Thymus (tissue), 11 donors: ENCODE measurements around the gene MAP3K7. TPM values are rescaled to one million over a fixed set of nuclear protein-coding genes. Genes with fewer than 3 reads are reported as not detected.

Experiments used
- DNase-seq, 9 donors: peaks; one replicate each; pipeline ENCODE4 v3.0.0-alpha.2; 2013; ENCODE audit warnings: low spot score in 9 of 9, low read depth in 6 of 9, missing footprints in 1 of 9
- H3K27ac ChIP-seq, 2 donors: one replicate each; pipeline ENCODE4 v1.5.1; 2013; ENCODE audit warnings: control low read depth in 1 of 2, low read depth in 1 of 2, low read length in 1 of 2, mild to moderate bottlenecking in 1 of 2, moderate library complexity in 1 of 2
- H3K27me3 ChIP-seq, 2 donors: one replicate each; pipeline ENCODE4 v1.5.1; 2013; ENCODE audit warnings: low read length in 1 of 2; ENCODE audit not compliant: control insufficient read depth in 2 of 2, insufficient read depth in 1 of 2
- H3K36me3 ChIP-seq, 2 donors: one replicate each; pipeline ENCODE4 v1.5.1; 2013; ENCODE audit warnings: low read length in 1 of 2, mild to moderate bottlenecking in 1 of 2, moderate library complexity in 1 of 2; ENCODE audit not compliant: control insufficient read depth in 2 of 2, insufficient read depth in 2 of 2
- H3K4me1 ChIP-seq, 2 donors: one replicate each; pipeline ENCODE4 v1.5.1; 2013; ENCODE audit warnings: low read length in 2 of 2; ENCODE audit not compliant: control insufficient read depth in 2 of 2, insufficient read depth in 2 of 2
- H3K4me3 ChIP-seq, 2 donors: one replicate each; pipeline ENCODE4 v1.5.1; 2013; ENCODE audit warnings: low read length in 2 of 2, control low read depth in 1 of 2, mild to moderate bottlenecking in 1 of 2
- H3K9me3 ChIP-seq, 2 donors: one replicate each; pipeline ENCODE4 v1.5.1; 2013; ENCODE audit warnings: low read length in 1 of 2, mild to moderate bottlenecking in 1 of 2; ENCODE audit not compliant: control insufficient read depth in 2 of 2, insufficient read depth in 1 of 2
- whole genome bisulfite sequencing: extraction: QIAGEN DNeasy Blood & Tissue Kit; methylation state at CpG from one replicate; pipeline ENCODE4 v1.1.7; 2013; 5-methylcytosine and 5-hydroxymethylcytosine counted together
- polyA plus RNA-seq: library from polyadenylated mRNA; stranded (reverse); fragments of 200-250 nt; gene quantifications from one replicate; pipeline ENCODE4 v1.2.3, GENCODE V29; 2013
- total RNA-seq: library from RNA; stranded (reverse); fragments of 120-200 nt; gene quantifications from one replicate; pipeline ENCODE4 v1.2.4, GENCODE V29; 2013
- donor health status: healthy.

The MAP3K7 gene
- total and polyA plus RNA-seq, 2 donors, result 23.8 to 34.1 TPM

DNA sequence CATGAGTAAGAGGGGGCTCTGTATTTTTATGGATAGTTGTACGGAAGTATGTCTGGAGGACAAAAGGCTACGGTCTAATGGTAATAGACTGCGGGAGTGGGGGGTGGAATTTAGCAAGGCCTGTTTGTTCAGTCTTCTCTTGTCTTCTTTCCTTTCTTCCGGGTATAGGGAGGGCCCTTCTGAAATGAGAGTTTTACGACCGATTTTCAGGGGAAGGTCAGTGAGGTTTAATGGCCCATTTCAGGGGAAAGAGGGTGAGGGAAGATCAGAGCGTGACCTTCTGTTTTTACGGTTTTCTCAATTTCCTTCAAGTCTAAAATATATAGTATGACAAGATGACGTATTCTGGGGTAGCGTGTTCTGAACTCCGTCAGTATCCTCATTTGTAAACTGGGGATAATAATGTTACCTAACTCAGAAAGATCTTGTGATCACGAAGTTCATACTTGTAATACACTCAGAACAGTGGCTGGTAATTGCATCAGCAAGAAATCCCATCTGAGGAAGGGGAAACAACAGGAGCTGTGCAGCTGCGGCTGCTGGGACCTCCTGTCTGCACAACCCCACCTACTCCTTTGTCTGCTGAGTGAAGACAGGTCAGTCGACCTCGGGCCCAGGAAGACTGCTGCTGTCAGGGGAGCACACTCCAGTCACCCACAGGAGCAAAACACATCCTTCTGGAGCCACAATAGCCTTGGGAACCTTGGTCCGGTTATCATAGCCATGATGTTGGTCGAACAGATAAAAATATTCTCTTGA lies 90.4 kb downstream of the MAP3K7 start:
- no peak overlapping the region for H3K27ac ChIP-seq
- H3K27me3 ChIP-seq, result no peaks in the 10 kb centered on the region
- H3K4me3 ChIP-seq, result no peak overlapping the region
- no peak for DNase-seq
- no peaks in the 10 kb centered on the region for H3K36me3 ChIP-seq
- no peaks in the 10 kb centered on the region for H3K4me1 ChIP-seq
- WGBS, result 89% methylated on average over 17 of the region's 17 CpGs
- H3K9me3 ChIP-seq, result no peaks in the 10 kb centered on the region

DNA sequence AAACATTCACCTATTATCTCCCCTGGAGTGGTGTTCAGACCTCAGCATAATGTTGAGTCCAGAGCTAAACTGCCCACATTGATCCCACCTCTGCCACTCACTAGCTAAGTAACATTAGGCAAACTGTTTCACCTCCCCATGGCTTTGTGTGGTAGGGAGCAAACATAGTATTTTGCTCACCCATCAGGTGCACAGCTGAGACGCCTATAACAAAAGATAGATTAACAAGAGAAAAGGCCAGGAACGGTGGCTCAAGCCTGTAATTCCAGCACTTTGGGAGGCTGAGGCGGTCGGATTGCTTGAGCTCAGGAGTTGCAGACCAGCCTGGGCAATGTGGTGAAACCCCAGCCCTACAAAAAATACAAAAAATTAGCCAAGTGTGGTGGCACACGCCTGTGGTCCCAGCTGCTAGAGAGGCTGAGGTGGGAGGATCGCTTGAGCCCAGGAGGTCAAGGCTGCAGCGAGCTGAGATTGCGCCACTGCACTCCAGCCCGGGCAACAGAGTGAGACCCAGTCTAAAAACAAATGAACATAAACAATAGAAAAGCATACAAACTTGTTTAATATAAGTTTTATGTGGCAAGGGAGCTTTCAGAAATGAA lies 91.6 kb downstream of the MAP3K7 start:
- Histone ChIP-seq H3K4me1 (no peaks in the 10 kb centered on the region), H3K36me3 (no peaks in the 10 kb centered on the region), H3K9me3 (no peaks in the 10 kb centered on the region), H3K27me3 (no peaks in the 10 kb centered on the region), H3K27ac (no peak overlapping the region), H3K4me3 (no peak overlapping the region)
- no peak for DNase-seq
- WGBS, result 97% methylated on average over 9 of the region's 9 CpGs

GRCh38 chr6:90494067-90494780 lies 92.6 kb downstream of the MAP3K7 start:
- H3K27me3 ChIP-seq, result no peaks in the 10 kb centered on the region
- no peak overlapping the region for H3K27ac ChIP-seq
- no peak for DNase-seq
- WGBS, result 96% methylated on average over 7 of the region's 7 CpGs
- no peaks in the 10 kb centered on the region for H3K36me3 ChIP-seq
- H3K9me3 ChIP-seq, result no peaks in the 10 kb centered on the region
- no peaks in the 10 kb centered on the region for H3K4me1 ChIP-seq
- H3K4me3 ChIP-seq, result no peak overlapping the region

DNA sequence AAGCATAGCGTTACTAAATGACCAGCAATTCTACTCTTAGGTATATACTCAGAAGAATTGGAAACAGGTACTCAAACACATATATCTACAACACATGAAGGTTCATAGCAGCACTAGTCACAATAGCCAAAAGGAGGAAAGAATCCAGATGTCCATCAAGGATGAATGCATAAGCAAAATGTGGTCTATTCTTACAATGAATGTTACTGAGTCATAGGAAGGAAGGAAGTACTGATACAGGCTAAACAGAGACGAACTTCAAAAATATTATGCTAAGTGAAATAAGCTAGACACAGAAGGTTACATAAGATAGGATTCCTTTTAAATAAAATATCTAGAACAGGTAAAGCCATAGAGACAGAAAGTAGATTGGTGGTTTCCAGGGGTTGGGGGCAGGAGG lies 93.5 kb downstream of the MAP3K7 start:
- Histone ChIP-seq H3K36me3 (no peaks in the 10 kb centered on the region), H3K27me3 (no peaks in the 10 kb centered on the region), H3K27ac (no peak overlapping the region), H3K9me3 (no peaks in the 10 kb centered on the region), H3K4me1 (no peaks in the 10 kb centered on the region), H3K4me3 (no peak overlapping the region)
- DNase-seq, result no peak
- WGBS, result 55% methylated on average over 2 of the region's 2 CpGs

GRCh38 chr6:90492798-90493197 lies 94.1 kb downstream of the MAP3K7 start:
- H3K4me3 ChIP-seq, result no peak overlapping the region
- H3K27me3 ChIP-seq, result no peaks in the 10 kb centered on the region
- no peaks in the 10 kb centered on the region for H3K36me3 ChIP-seq
- H3K27ac ChIP-seq, result no peak overlapping the region
- no peaks in the 10 kb centered on the region for H3K9me3 ChIP-seq
- no peaks in the 10 kb centered on the region for H3K4me1 ChIP-seq
- 97% methylated on average over 6 of the region's 6 CpGs for WGBS
- DNase-seq, result no peak

DNA sequence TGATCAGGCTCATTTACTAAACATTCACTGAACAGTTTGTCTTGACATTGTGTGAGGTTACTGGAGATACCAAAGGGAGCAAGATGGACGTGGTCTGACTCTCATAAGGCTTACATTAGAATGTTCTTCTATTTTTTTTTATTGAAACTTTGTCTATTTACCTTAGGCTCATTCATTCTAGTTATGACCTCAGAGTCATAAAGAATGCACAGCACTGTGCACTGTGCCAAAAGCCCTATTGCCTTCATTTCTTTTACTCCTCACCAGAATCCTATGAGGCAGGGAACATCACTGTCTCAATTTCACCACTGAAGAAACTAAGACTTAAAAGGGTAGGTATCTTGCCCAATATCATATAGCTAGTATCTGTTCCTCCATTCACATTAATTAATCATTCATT lies 94.5 kb downstream of the MAP3K7 start:
- no peaks in the 10 kb centered on the region for H3K4me1 ChIP-seq
- no peaks in the 10 kb centered on the region for H3K27me3 ChIP-seq
- DNase-seq, result no peak
- H3K36me3 ChIP-seq, result no peaks in the 10 kb centered on the region
- H3K4me3 ChIP-seq, result no peak overlapping the region
- no peaks in the 10 kb centered on the region for H3K9me3 ChIP-seq
- 92% methylated on average over 1 of the region's 1 CpG for WGBS
- no peak overlapping the region for H3K27ac ChIP-seq

- Histone ChIP-seq H3K4me1 (no peaks in the 10 kb centered on the region), H3K36me3 (no peaks in the 10 kb centered on the region), H3K9me3 (peaks cover 0 to 3% of the 10 kb centered on the region in 2 donors), H3K27me3 (no peaks in the 10 kb centered on the region), H3K4me3 (no peak overlapping the region), H3K27ac (no peak overlapping the region)
- no peak for DNase-seq
- 97% methylated on average over 4 of the region's 4 CpGs for WGBS
Measured at GRCh38 chr6:90490030-90490716, 96.7 kb downstream of the MAP3K7 start.

DNA sequence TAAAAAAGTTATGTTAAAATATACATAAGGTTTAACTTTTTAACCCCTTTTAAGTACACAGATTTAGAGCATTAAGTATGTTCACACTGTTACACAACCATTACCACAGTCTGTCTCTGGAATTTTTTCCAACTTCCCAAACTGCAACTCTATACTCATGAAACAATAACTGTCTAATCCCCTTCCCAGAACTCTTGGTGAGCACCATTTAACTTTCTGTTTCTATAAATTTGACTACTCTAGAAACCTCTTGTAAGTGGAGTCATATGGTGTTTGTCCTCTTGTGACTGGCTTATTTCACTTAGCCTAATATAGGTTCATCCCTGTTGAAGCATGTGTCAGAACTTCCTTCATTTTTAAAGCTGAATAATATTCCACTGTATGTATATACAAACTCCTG lies 98.1 kb downstream of the MAP3K7 start:
- no peak for DNase-seq
- Histone ChIP-seq H3K27me3 (no peaks in the 10 kb centered on the region), H3K27ac (no peak overlapping the region), H3K4me3 (no peak overlapping the region), H3K36me3 (no peaks in the 10 kb centered on the region), H3K9me3 (peaks cover 0 to 3% of the 10 kb centered on the region in 2 donors), H3K4me1 (no peaks in the 10 kb centered on the region)
